ENCODE measurements around the gene SPATA6.
"Not testable (repeated sequence)": the region's sequence is repeated elsewhere in the genome, so short reads cannot be mapped to it uniquely, and the experiment has no call there.

SPATA6 gene

DNA sequence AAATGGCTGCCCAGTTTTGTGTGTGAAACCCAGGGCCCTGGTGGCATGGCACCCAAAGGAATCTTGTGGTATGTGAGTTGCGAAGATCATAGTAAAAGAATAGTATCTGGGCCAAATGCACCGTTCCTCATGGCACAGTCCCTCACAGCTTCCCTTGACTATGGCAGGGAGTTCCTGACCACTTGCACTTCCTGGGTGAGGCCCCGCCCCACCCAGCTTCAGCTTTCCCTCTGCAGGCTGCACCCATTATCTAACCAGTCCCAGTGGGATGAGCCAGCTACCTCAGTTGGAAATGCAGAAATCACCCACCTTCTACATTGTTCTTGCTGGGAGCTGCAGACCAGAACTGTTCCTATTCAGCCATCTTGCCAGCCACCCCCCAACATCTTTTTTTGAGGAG, 186.5 kb downstream of the SPATA6 start:
- H3K4me3 Mint-ChIP-seq: no peak overlapping the region
- DNase-seq: no peak
- H3K4me1 Mint-ChIP-seq: no peaks in the 10 kb centered on the region

DNA sequence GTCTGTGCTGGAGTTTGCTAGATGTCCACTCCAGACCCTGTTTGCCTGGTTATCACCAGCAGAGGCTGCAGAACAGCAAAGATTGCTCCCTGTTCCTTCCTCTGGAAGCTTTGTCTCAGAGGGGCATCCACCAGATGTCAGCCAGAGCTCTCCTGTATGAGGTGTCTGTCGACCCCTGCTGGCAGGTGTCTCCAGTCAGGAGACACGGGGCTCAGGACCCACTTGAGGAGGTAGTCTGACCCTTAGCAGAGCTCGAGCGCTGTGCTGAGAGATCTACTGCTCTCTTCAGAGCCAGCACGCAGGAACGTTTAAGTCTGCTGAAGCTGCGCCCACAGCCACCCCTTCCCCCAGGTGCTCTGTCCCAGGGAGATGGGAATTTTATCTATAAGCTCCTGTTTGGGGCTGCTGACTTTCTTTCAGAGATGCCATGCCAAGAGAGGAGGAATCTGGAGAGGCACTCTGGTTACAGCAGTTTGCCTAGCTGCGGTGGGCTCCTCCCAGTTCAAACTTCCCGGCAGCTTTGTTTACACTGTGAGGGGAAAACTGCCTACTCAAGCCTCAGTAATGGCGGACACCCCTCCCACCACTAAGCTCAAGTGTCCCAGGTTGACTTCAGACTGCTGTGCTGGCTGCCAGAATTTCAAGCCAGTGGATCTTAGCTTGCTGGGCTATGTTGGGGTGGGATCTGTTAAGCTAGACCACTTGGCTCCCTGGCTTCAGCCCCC, 187.1 kb downstream of the SPATA6 start:
- H3K9me3 Mint-ChIP-seq; H3K36me3 Mint-ChIP-seq; H3K27ac Mint-ChIP-seq; H3K4me1 Mint-ChIP-seq; ATAC-seq (replicated peaks); H3K27me3 Mint-ChIP-seq; DNase-seq; H3K4me3 Mint-ChIP-seq: not testable (repeated sequence)

More for the DNA sequence above, 186.5 kb downstream of the SPATA6 start:
- ATAC-seq (replicated peaks): no peak
- H3K27ac Mint-ChIP-seq: no peak overlapping the region
- H3K9me3 Mint-ChIP-seq: peaks cover 3 to 10% of the 10 kb centered on the region in 2 donors
- H3K27me3 Mint-ChIP-seq: peaks cover 0 to 8% of the 10 kb centered on the region in 2 donors
- H3K36me3 Mint-ChIP-seq: peaks cover 1 to 5% of the 10 kb centered on the region in 2 donors

DNA sequence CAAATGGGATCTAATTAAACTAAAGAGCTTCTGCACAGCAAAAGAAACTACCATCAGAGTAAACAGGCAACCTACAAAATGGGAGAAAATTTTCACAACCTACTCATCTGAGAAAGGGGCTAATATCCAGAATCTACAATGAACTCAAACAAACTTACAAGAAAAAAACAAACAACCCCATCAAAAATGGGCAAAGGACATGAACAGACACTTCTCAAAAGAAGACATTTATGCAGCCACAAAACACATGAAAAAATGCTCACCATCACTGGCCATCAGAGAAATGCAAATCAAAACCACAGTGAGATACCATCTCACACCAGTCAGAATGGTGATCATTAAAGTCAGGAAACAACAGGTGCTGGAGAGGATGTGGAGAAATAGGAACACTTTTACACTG, 189.7 kb downstream of the SPATA6 start:
- H3K4me1 Mint-ChIP-seq; DNase-seq; H3K36me3 Mint-ChIP-seq; ATAC-seq (replicated peaks); H3K27ac Mint-ChIP-seq; H3K4me3 Mint-ChIP-seq: not testable (repeated sequence)
- Mint-ChIP-seq H3K9me3 (peaks cover 3 to 12% of the 10 kb centered on the region in 2 donors), H3K27me3 (peaks cover 13% of the 10 kb centered on the region in 2 donors)

DNA sequence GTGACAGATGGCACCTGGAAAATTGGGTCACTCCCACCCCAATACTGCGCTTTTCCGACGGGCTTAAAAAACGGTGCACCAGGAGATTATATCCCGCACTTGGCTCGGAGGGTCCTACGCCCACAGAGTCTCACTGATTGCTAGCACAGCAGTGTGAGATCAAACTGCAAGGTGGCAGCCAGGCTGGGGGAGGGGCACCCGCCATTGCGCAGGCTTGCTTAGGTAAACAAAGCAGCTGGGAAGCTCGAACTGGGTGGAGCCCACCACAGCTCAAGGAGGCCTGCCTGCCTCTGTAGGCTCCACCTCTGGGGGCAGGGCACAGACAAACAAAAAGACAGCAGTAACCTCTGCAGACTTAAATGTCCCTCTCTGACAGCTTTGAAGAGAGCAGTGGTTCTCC, 194.6 kb downstream of the SPATA6 start:
- Mint-ChIP-seq H3K27me3 (peaks cover 12 to 33% of the 10 kb centered on the region in 2 donors), H3K9me3 (peaks cover 2 to 11% of the 10 kb centered on the region in 2 donors)
- ATAC-seq (replicated peaks); H3K36me3 Mint-ChIP-seq; H3K4me3 Mint-ChIP-seq; H3K4me1 Mint-ChIP-seq; DNase-seq; H3K27ac Mint-ChIP-seq: not testable (repeated sequence)

DNA sequence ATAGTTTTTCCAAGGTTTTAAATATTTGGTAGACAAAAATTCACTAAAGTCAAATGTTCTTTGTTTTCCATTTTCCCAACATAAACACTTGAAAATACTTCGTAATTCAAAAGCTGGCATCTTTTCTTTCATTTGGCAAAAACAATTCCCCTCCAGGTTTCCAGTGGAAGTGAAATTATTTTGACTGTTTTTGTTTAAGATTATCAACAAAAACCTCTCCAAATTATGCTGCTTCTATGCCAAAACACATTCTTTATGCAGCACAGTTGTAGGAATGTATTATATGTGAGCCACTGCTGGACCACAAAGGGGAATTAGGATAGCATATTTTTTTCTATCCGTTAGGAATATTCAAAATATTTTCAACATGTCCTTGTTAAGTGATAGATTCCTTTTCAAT, 205.4 kb downstream of the SPATA6 start:
- ATAC-seq (replicated peaks): no peak
- peaks cover 10 to 15% of the 10 kb centered on the region in 2 donors for H3K27me3 Mint-ChIP-seq

DNA sequence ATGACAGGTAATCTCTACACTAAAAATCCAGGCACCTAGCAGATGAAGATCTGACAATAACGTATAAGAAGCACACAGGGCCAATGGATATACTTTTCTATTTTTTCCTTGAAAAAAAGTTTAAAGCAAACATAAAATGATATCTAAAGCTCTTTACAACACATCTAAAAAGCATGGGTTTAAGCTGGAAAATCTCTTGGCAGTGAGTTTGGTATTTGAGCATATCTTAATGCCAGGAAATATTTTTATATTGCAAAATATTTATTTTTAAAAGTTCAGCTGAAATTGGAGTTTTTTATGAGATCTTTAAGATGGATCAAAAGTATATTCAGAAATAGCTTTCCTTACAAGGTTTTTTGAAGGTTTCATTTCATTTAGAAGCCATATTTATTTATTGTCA, 209.0 kb downstream of the SPATA6 start:
- H3K27ac Mint-ChIP-seq: no peak overlapping the region
- no peaks in the 10 kb centered on the region for H3K4me1 Mint-ChIP-seq
- no peak overlapping the region for H3K4me3 Mint-ChIP-seq
- no peak for ATAC-seq (replicated peaks)
- peaks cover 0 to 3% of the 10 kb centered on the region in 2 donors for H3K36me3 Mint-ChIP-seq
- no peak for DNase-seq
- H3K9me3 Mint-ChIP-seq: peaks cover 0 to 4% of the 10 kb centered on the region in 2 donors
- peaks cover 10 to 16% of the 10 kb centered on the region in 2 donors for H3K27me3 Mint-ChIP-seq

More for the DNA sequence above, 205.4 kb downstream of the SPATA6 start:
- H3K27ac Mint-ChIP-seq: no peak overlapping the region
- H3K4me3 Mint-ChIP-seq: no peak overlapping the region
- DNase-seq: no peak
- no peaks in the 10 kb centered on the region for H3K4me1 Mint-ChIP-seq
- peaks cover 0 to 4% of the 10 kb centered on the region in 2 donors for H3K9me3 Mint-ChIP-seq
- peaks cover 0 to 3% of the 10 kb centered on the region in 2 donors for H3K36me3 Mint-ChIP-seq

DNA sequence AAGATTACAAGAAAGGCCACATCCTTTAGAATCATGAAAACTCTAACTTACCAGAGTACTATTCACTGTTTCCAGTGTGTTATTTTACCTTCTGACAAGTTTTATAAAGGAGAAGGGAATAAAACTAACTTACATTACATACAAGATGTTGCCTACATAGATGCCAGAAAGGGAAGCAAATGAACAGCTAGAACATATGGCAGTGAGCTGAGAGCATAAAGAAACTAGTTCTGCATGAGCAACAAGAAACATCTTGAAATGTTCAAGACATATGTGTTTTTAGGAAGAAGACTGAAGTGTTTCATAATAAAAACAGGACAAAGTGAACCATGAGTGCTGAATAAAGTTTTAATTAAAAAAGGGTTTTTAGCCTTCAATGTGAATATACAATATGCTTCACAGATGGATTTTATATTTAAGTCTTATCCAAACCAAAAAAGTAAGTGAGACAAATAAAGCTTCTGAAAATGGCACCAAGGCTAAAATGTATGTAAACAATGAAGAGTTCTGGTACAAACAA, 210.1 kb downstream of the SPATA6 start:
- Mint-ChIP-seq H3K27ac (no peak overlapping the region), H3K4me3 (no peak overlapping the region), H3K9me3 (peaks cover 0 to 1% of the 10 kb centered on the region in 2 donors), H3K27me3 (peaks cover 5 to 11% of the 10 kb centered on the region in 2 donors), H3K4me1 (no peaks in the 10 kb centered on the region), H3K36me3 (no peaks in the 10 kb centered on the region)
- DNase-seq (no peak), ATAC-seq (replicated peaks) (no peak)

DNA sequence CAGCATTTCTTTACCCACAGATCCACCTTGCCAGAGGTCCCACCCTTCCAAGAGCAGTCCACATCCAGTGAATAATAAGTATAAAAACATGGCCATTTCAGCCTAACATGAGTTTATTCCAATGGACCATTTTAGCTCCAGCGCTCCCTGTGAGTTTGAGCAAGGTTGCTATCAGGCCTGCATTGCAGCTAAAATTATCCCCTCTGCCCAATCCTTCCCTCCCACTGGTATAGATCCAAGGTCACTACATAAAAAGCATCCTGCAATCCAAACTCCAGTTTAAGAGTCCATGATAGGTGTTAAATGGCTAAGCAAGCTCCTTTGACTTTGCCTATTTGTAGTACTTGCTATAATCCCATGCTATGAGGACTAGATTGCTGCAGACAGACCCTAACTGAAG, 213.9 kb downstream of the SPATA6 start:
- ATAC-seq (replicated peaks) (no peak), DNase-seq (no peak)
- no peaks in the 10 kb centered on the region for H3K9me3 Mint-ChIP-seq
- no peak overlapping the region for H3K4me3 Mint-ChIP-seq
- H3K27ac Mint-ChIP-seq: no peak overlapping the region
- H3K4me1 Mint-ChIP-seq: no peaks in the 10 kb centered on the region
- peaks cover 7 to 12% of the 10 kb centered on the region in 2 donors for H3K27me3 Mint-ChIP-seq
- H3K36me3 Mint-ChIP-seq: no peaks in the 10 kb centered on the region

DNA sequence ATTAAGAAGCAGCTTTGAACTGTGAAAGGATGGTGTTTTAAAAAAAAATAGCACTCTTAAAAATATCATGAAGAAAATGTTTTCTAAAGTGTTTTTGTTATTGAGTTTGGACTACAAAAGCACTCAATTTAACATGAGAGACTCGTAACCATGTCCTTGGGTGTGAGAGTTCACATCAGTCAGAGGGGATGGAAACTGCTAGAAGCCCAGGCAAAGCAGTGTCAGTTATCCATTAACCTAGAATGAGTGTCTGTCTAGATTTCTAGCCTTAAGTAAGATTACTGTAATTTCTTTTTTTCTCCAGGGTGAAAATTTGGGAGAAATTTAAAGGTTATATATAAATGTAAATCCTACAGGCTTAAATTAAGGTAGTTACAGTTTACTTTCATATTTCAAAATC, 217.8 kb downstream of the SPATA6 start:
- ATAC-seq (replicated peaks): no peak
- no peaks in the 10 kb centered on the region for H3K9me3 Mint-ChIP-seq

DNA sequence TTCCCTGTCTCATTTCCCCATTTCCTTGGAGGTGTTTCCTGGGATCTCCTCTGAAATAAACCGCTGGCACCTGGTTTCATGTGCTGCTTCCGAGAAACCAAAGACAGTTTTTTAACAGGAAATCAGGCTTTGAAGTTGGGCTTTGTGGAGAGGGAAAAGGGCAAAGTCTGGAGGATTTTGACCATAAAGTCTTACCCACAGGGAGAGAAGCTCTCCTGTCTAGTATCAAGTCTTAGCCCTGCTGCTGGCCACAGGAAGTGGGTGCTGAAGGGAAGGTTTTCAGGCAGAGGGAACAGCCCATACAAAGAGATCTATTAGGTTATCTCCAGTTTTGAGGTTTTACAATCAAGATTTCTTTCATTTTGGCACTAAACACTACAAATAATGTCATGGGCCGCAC, 220.2 kb downstream of the SPATA6 start:
- Mint-ChIP-seq H3K4me3 (no peak overlapping the region), H3K27ac (no peak overlapping the region), H3K27me3 (peaks cover 7 to 11% of the 10 kb centered on the region in 2 donors), H3K9me3 (peaks cover 0 to 1% of the 10 kb centered on the region in 2 donors), H3K36me3 (no peaks in the 10 kb centered on the region), H3K4me1 (peaks cover 9 to 14% of the 10 kb centered on the region in 2 donors)
- no peak for ATAC-seq (replicated peaks)
- no peak for DNase-seq

More for the DNA sequence above, 217.8 kb downstream of the SPATA6 start:
- peaks cover 5 to 8% of the 10 kb centered on the region in 2 donors for H3K4me1 Mint-ChIP-seq
- no peaks in the 10 kb centered on the region for H3K36me3 Mint-ChIP-seq
- H3K4me3 Mint-ChIP-seq: no peak overlapping the region
- no peak for DNase-seq
- no peak overlapping the region for H3K27ac Mint-ChIP-seq
- peaks cover 6 to 7% of the 10 kb centered on the region in 2 donors for H3K27me3 Mint-ChIP-seq

DNA sequence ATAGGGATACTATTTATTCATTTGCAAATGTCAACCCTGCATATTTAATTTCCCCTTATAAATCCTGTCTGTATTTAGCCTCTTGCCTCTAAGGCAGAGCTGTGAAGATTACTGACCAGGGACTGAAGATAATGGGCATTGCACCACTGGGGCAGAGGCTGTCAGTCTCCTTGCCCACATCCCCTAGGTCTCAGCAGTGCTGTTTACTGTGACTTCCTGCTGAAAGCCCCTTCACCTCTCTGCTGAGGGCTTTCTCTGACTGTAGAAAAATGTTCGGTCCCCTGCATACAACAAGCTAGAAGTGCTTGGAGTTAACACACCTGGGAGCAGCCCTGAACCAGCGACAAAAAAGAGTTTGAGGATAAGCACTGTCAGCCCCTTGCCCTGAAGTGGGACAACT, 220.7 kb downstream of the SPATA6 start:
- Mint-ChIP-seq H3K27ac (no peak overlapping the region), H3K4me1 (peaks cover 9 to 18% of the 10 kb centered on the region in 2 donors), H3K4me3 (no peak overlapping the region), H3K27me3 (peaks cover 7 to 11% of the 10 kb centered on the region in 2 donors), H3K9me3 (peaks cover 0 to 1% of the 10 kb centered on the region in 2 donors), H3K36me3 (no peaks in the 10 kb centered on the region)
- peak in 1 of 2 donors; percentile 39 for ATAC-seq (replicated peaks)
- no peak for DNase-seq

DNA sequence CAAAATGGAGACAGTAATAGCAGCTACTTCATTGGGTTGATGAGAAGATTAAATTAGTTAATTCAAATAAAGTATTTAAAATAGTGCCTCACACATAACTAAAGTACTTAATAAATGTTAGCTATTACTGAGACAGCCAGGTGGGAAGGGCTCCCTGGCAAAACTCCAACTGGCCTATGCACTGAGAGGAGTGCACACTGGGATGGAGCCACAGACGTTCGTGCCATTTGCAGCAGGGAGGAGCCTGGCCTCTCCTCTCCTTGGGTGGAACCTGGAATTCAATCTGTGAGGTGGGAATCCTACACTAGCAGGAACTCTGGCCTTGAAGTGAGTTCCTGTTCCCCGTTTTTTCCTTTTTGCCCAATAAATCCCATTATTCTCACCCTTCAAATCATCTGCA, 221.4 kb downstream of the SPATA6 start:
- Mint-ChIP-seq H3K27ac (no peak overlapping the region), H3K9me3 (peaks cover 0 to 1% of the 10 kb centered on the region in 2 donors), H3K36me3 (no peaks in the 10 kb centered on the region), H3K4me3 (no peak overlapping the region), H3K27me3 (peaks cover 4 to 7% of the 10 kb centered on the region in 2 donors), H3K4me1 (peaks cover 9 to 18% of the 10 kb centered on the region in 2 donors)
- DNase-seq (no peak), ATAC-seq (replicated peaks) (no peak)

DNA sequence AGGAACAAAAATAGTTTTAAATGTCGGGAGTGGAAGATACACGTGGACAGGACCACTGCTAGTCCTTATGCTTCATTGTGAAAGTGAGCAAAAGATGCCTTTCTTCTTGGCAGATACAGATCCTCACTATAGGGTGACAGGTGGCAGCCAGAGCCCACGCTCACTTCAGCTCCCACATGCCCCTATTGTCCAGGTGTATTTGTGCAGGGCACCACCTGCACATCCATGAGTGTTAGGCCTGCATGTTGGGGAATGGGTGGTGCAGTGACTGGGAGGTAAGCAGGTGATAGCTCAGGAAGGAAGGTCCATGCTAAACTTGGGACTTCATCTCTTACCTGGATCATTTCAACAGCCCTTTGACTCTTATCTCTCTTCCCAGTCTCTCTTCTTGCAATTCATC, 222.1 kb downstream of the SPATA6 start:
- ATAC-seq (replicated peaks) (no peak), DNase-seq (no peak)
- peaks cover 3% of the 10 kb centered on the region in 2 donors for H3K9me3 Mint-ChIP-seq
- H3K27ac Mint-ChIP-seq: no peak overlapping the region
- no peak overlapping the region for H3K4me3 Mint-ChIP-seq
- peaks cover 0 to 4% of the 10 kb centered on the region in 2 donors for H3K27me3 Mint-ChIP-seq
- peaks cover 14 to 25% of the 10 kb centered on the region in 2 donors for H3K4me1 Mint-ChIP-seq
- peaks cover 2 to 3% of the 10 kb centered on the region in 2 donors for H3K36me3 Mint-ChIP-seq

DNA sequence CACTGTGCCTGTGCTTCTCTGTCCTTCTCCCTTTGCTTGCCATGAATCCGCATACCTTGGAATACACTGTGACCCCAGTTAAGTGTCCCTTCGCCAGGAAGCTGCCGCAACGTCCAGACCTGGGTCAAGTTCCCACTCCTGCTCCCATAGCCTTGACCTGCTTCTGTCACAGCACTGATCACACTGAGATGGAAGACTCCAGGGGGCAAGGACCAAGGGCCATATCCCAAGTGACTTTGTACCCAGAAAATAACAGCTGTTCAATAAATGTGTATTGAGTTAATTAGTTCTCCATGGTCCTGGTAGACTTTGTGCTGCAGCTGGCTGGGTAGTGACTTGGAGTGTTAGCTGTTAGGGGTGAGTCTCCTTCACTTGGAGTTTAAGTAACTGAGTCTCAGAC, 223.6 kb downstream of the SPATA6 start:
- Mint-ChIP-seq H3K27ac (no peak overlapping the region), H3K4me1 (peaks cover 14 to 25% of the 10 kb centered on the region in 2 donors), H3K4me3 (no peak overlapping the region), H3K36me3 (peaks cover 2 to 3% of the 10 kb centered on the region in 2 donors), H3K9me3 (peaks cover 3% of the 10 kb centered on the region in 2 donors), H3K27me3 (peaks cover 0 to 4% of the 10 kb centered on the region in 2 donors)
- DNase-seq (no peak), ATAC-seq (replicated peaks) (no peak)

DNA sequence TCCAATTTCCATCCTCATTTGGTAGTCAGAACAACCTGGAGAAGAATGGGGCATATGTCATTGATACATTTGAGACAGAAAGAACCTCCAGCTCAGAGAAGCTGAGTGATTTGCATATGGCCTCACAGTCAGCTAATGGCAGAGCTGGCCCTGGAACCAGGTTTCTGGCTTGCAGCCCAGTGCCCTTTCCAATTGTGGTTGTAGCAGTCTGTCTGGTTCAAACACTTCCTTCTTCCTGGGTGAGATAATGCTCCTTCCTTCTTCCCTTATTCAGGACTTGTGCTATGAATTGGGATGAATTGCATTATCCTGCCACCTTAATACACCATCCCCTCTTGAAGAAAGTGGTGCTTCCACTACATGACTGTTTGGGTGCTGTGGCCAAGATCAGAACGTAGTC, 225.3 kb downstream of the SPATA6 start:
- H3K4me3 Mint-ChIP-seq: no peak overlapping the region
- no peak for ATAC-seq (replicated peaks)
- DNase-seq: no peak
- H3K36me3 Mint-ChIP-seq: peaks cover 2 to 3% of the 10 kb centered on the region in 2 donors
- H3K9me3 Mint-ChIP-seq: peaks cover 3% of the 10 kb centered on the region in 2 donors
- H3K27me3 Mint-ChIP-seq: peaks cover 0 to 4% of the 10 kb centered on the region in 2 donors
- no peak overlapping the region for H3K27ac Mint-ChIP-seq
- peaks cover 19 to 33% of the 10 kb centered on the region in 2 donors for H3K4me1 Mint-ChIP-seq
